Right lobe of liver (tissue), 6 donors: Measurements from ENCODE around the gene ADAMTS16. TPM values are rescaled to one million over a fixed set of nuclear protein-coding genes. Genes with fewer than 3 reads are reported as not detected.

Experiments used
- ATAC-seq, 4 donors: fragments of 200-7000 bp; cut with Tn5 transposase; one replicate each; pipeline ENCODE4 v1.9.1; 2020; ENCODE audit warnings: mild to moderate bottlenecking in 4 of 4, moderate library complexity in 4 of 4
- DNase-seq, 3 donors: peaks; one replicate each; pipeline ENCODE4 v3.0.0-alpha.2; 2020
- H3K27ac ChIP-seq, 3 donors: fragments of 200-600 bp; one replicate each; pipeline ENCODE4 v1.8.0; 2022
- H3K27me3 ChIP-seq, 2 donors: fragments of 200-600 bp; one replicate each; pipeline ENCODE4 v1.8.0; 2022
- H3K36me3 ChIP-seq, 4 donors: fragments of 200-600 bp; sonication (generic) in 1 of 4; one replicate each; pipeline versions ENCODE4 v1.5.1 to v1.8.0; 2017 to 2022; ENCODE audit warnings: control low read depth in 1 of 4
- H3K4me1 ChIP-seq, 4 donors: fragments of 200-600 bp; sonication (generic) in 1 of 4; one replicate each; pipeline versions ENCODE4 v1.5.1 to v1.8.0; 2017 to 2022; ENCODE audit warnings: control low read depth in 1 of 4
- H3K4me3 ChIP-seq, 3 donors: fragments of 200-600 bp; one replicate each; pipeline ENCODE4 v1.8.0; 2022
- H3K9me3 ChIP-seq, 4 donors: fragments of 200-600 bp; sonication (generic) in 1 of 4; one replicate each; pipeline versions ENCODE4 v1.5.1 to v1.8.0; 2017 to 2022; ENCODE audit warnings: control low read depth in 1 of 4
- CTCF ChIP-seq, 4 donors: fragments of 200-600 bp in 3 of 4; fragments of 450-650 bp in 1 of 4; IDR thresholded peaks; one replicate each; pipeline versions ENCODE4 v1.5.1 to v1.8.0; 2016 to 2022; ENCODE audit warnings: antibody characterized with exemption in 4 of 4, mild to moderate bottlenecking in 2 of 4
- POLR2A ChIP-seq: fragments of 450-650 bp; IDR thresholded peaks from one replicate; pipeline ENCODE4 v1.6.1; 2017; ENCODE audit warnings: antibody characterized with exemption, mild to moderate bottlenecking
- WGBS: methylation state at CpG from one replicate; pipeline ENCODE4 v1.1.6; 2018; ENCODE audit warnings: low coverage, low lambda C conversion rate; ENCODE audit not compliant: insufficient coverage; ENCODE audit errors: missing lambda C conversion rate; 5-methylcytosine and 5-hydroxymethylcytosine counted together
- intact Hi-C, 2 donors: fragments of 100-400 bp; cut with DNase I; formaldehyde crosslinking; loops; one replicate each; pipeline versions ENCODE4 v1.11.2 to v1.14.1; 2022
- total RNA-seq, 6 experiments: library from RNA; depleted of rRNA in 2 of 6; stranded (reverse); fragments of >200 nt in 2 of 6; fragmentation: NEBNext Ultra II Directional in 3 of 6; extraction: Animal tissue kit (Norgen Biotek cat#: 25700) in 3 of 6; gene quantifications; one replicate each; pipeline versions ENCODE4 v1.1.0 to v1.2.4, GENCODE V29; 2016 to 2023
- donor health status: DM: no; HTN: yes; CAD: no.
- donor health status: DM: no; HTN: no; CAD: no.
- donor health status: DM: no; HTN: no; CAD: no.
- donor health status: DM: no; HTN: yes; CAD: no.
- donor health status: DM: no; HTN: yes; CAD: no.

Gene ADAMTS16
- total RNA-seq, 6 experiments from 2014 or later: not detected

DNA sequence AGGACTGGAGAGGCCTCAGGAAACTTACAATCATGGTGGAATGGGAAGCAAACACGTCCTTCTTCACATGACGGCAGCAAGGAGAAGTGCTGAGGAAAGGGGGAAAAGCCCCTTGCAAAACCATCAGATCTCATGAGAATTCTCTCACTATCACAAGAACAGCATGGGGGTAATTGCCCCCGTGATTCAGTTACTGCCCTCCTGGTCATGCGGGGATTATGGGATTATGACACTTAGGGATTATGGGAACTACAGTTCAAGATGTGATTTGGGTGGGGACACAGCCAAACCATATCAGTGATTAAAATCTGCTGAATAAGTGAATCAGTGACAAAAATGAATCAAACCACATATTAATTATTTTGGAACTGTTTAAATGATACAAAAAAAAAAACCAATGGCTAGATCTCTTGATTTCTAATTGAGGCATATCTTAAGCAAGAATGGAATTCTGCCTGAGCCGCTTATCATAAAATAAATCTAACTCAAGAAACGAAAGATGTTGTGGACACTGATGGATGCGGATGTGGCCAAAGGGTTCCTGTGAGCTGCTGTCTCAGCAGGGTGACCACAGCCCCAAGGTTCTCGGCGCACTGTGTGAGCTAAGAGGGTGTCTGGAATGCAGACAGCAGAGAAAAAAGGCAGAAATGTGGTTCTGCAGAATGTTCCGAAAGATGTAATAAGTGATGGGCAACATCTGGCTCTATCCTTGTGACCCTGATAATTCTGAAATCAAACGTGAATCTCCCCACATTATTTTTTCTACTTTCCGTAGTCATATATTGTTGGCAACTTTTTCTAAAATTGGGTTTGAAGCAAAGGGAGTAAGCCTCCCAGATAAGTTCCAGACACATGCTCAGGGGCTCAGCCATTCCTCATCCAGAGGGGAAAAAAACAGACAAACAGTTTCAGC lies 175.2 kb downstream of the ADAMTS16 start:
- TF ChIP-seq CTCF (IDR thresholded peaks at IDR 0.05): no peak
- TF ChIP-seq POLR2A: no peak
- intact Hi-C loops: no loop called here
- Histone ChIP-seq H3K4me1 (peaks cover 0 to 6% (median 3%) of the 10 kb centered on the region in 4 donors), H3K36me3 (no peaks in the 10 kb centered on the region), H3K9me3 (no peaks in the 10 kb centered on the region), H3K27me3 (no peaks in the 10 kb centered on the region), H3K27ac (no peak overlapping the region), H3K4me3 (no peak overlapping the region)
- DNase-seq (no peak), ATAC-seq (no peak)
- 73% methylated on average over 12 of the region's 12 CpGs for WGBS

- H3K36me3 ChIP-seq: no peaks in the 10 kb centered on the region
- no peaks in the 10 kb centered on the region for H3K9me3 ChIP-seq
- peaks cover 0 to 6% (median 3%) of the 10 kb centered on the region in 4 donors for H3K4me1 ChIP-seq
- no peak overlapping the region for H3K4me3 ChIP-seq
- WGBS: 47% methylated on average over 1 of the region's 1 CpG
- TF ChIP-seq CTCF (IDR thresholded peaks at IDR 0.05) (no peak), POLR2A (no peak)
- H3K27me3 ChIP-seq: no peaks in the 10 kb centered on the region
- ATAC-seq (no peak), DNase-seq (no peak)
- no peak overlapping the region for H3K27ac ChIP-seq
- intact Hi-C loops: no loop called here
These were observed 176.2 kb downstream of the ADAMTS16 start for GRCh38 chr5:5316334-5316733.

GRCh38 chr5:5317976-5318375 lies 177.8 kb downstream of the ADAMTS16 start:
- TF ChIP-seq CTCF (IDR thresholded peaks at IDR 0.05) (no peak), POLR2A (no peak)
- WGBS: 87% methylated on average over 7 of the region's 10 CpGs
- Histone ChIP-seq H3K9me3 (no peaks in the 10 kb centered on the region), H3K36me3 (no peaks in the 10 kb centered on the region), H3K27ac (no peak overlapping the region), H3K27me3 (no peaks in the 10 kb centered on the region), H3K4me3 (no peak overlapping the region), H3K4me1 (peaks cover 0 to 6% (median 3%) of the 10 kb centered on the region in 4 donors)
- ATAC-seq (no peak), DNase-seq (no peak)
- intact Hi-C loops: no loop called here

DNA sequence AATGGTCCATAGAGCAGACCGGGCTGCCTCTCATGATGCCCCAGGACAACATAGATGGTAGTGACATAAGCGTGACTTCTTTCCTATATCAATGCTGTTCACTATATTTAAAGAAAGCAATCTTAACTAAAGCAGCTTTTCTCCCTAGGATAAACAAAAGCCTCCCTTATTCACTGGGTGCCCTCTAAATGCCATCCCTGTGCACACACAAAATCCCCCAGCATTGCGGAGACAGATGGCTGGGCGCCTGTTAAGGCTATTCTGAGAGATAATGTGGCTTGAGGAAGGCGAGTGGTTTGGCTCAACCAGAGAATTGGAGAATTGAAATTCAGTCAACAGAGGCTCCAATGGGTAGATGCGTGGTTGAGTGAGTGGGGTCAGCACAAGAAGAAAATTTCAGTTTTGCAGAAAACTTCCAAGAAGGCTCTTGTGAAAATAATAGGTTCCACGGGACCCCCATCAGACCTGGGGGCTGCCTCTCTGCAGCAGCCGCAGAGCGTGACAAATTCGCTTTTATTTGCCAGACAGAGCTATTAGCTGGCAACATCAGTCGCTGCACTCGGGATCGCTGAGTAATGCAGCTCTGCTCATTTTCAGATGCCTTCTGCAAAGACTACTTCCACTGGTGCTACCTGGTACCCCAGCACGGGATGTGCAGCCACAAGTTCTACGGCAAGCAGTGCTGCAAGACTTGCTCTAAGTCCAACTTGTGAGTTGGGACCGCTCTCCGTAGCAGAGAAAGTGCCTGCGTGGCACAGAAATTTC lies 178.5 kb downstream of the ADAMTS16 start:
- Histone ChIP-seq H3K36me3 (no peaks in the 10 kb centered on the region), H3K9me3 (no peaks in the 10 kb centered on the region), H3K4me1 (peaks cover 0 to 2% (median under 1%) of the 10 kb centered on the region in 4 donors), H3K27ac (no peak overlapping the region), H3K4me3 (no peak overlapping the region), H3K27me3 (no peaks in the 10 kb centered on the region)
- ATAC-seq (no peak), DNase-seq (no peak)
- intact Hi-C loops: no loop called here
- TF ChIP-seq POLR2A: no peak
- WGBS: 80% methylated on average over 10 of the region's 18 CpGs
